Activated CD8-positive, alpha-beta memory T cell treated with anti-CD3 and anti-CD28 coated beads, Interleukin-2, amount 10 ng/mL, durations not matched to agents 7 days and 5 days (primary cell): ENCODE data around the gene RPL22L1. TPM values are rescaled to one million over a fixed set of nuclear protein-coding genes. Genes with fewer than 3 reads are reported as not detected.
A peak's percentile ranks its signal among the peaks of the same experiment; 100 is the strongest.

Experiments used
- ATAC-seq: fragments of 150-1000 bp; cut with Tn5 transposase; one replicate; pipeline ENCODE4 v1.10.0; 2021; ENCODE audit warnings: moderate library complexity
- CTCF ChIA-PET: fragments of 350-600 bp; sonication (Branson Sonifier 250); formaldehyde crosslinking; loops from one replicate; lab custom pipeline; 2021; ENCODE audit warnings: antibody characterized with exemption; lab: Charles Lee
- DNase-seq: peaks from one replicate; pipeline ENCODE4 v3.0.0-alpha.2; 2020
- H3K27ac Mint-ChIP-seq: one replicate; pipeline ENCODE4 v1.8.0; 2021; ENCODE audit warnings: mild to moderate bottlenecking, mixed read lengths
- H3K27me3 Mint-ChIP-seq: one replicate; pipeline ENCODE4 v1.8.0; 2021; ENCODE audit warnings: mixed read lengths
- H3K36me3 Mint-ChIP-seq: one replicate; pipeline ENCODE4 v1.8.0; 2021; ENCODE audit warnings: mild to moderate bottlenecking, mixed read lengths
- H3K4me1 Mint-ChIP-seq: one replicate; pipeline ENCODE4 v1.8.0; 2021; ENCODE audit warnings: mixed read lengths
- H3K4me3 Mint-ChIP-seq: one replicate; pipeline ENCODE4 v1.8.0; 2021; ENCODE audit warnings: mild to moderate bottlenecking, moderate library complexity, mixed read lengths
- H3K9me3 Mint-ChIP-seq: one replicate; pipeline ENCODE4 v1.8.0; 2022; ENCODE audit warnings: low read depth, mixed read lengths
- total RNA-seq, 2 experiments: library from RNA; stranded (reverse); gene quantifications; one replicate each; pipeline ENCODE4 v1.2.3, GENCODE V29; 2021

RPL22L1 gene
- 100 to 1,000 TPM; 116 to 149 TPM for total RNA-seq

- Mint-ChIP-seq H3K9me3 (no peaks in the 10 kb centered on the region), H3K4me1 (peaks cover 21% of the 10 kb centered on the region), H3K36me3 (peaks cover 33% of the 10 kb centered on the region), H3K27ac (peak within 1 kb of the TSS; percentile 91), H3K27me3 (peaks cover 2% of the 10 kb centered on the region), H3K4me3 (peak within 1 kb of the TSS; percentile 88)
- CTCF ChIA-PET = interaction anchor here (1.2 to 1.6 kb wide), 4 partner anchors 30 to 41 kb away, joined by 3 to 8 read pairs (median 4); partner anchors contain the start of gene EIF5A2
- ATAC-seq (peak; percentile 93), DNase-seq (peak; percentile 97)
These were observed at the start of gene RPL22L1 for GRCh38 chr3:170869645-170870593. Gene RPL22L1 (minus strand): TSS chr3:170870195. CDS start chr3:170870167, 28 bp downstream.

GRCh38 chr3:170918715-170919114 is 48.7 kb upstream of the RPL22L1 start:
- CTCF ChIA-PET = no interaction called here
- Mint-ChIP-seq H3K4me1 (no peaks in the 10 kb centered on the region), H3K27ac (no peak overlapping the region), H3K27me3 (peaks cover 18% of the 10 kb centered on the region), H3K9me3 (peaks cover 7% of the 10 kb centered on the region), H3K36me3 (peaks cover 10% of the 10 kb centered on the region), H3K4me3 (no peak overlapping the region)
- ATAC-seq (no peak), DNase-seq (no peak)

GRCh38 chr3:170914690-170915089 is 44.7 kb upstream of the RPL22L1 start:
- ATAC-seq (no peak), DNase-seq (no peak)
- no peaks in the 10 kb centered on the region for H3K4me1 Mint-ChIP-seq
- no peak overlapping the region for H3K27ac Mint-ChIP-seq
- H3K4me3 Mint-ChIP-seq = no peak overlapping the region
- CTCF ChIA-PET = no interaction called here
- H3K36me3 Mint-ChIP-seq = peaks cover 8% of the 10 kb centered on the region
- peaks cover 16% of the 10 kb centered on the region for H3K27me3 Mint-ChIP-seq
- peaks cover 7% of the 10 kb centered on the region for H3K9me3 Mint-ChIP-seq

- Mint-ChIP-seq H3K36me3 (peaks cover 8% of the 10 kb centered on the region), H3K4me3 (no peak overlapping the region), H3K27ac (no peak overlapping the region), H3K4me1 (no peaks in the 10 kb centered on the region), H3K9me3 (peaks cover 7% of the 10 kb centered on the region), H3K27me3 (peaks cover 16% of the 10 kb centered on the region)
- CTCF ChIA-PET = no interaction called here
- ATAC-seq (no peak), DNase-seq (no peak)
These were observed 44.2 kb upstream of the RPL22L1 start for GRCh38 chr3:170914212-170914611.

- Mint-ChIP-seq H3K27me3 (peaks cover 19% of the 10 kb centered on the region), H3K4me1 (peaks cover 20% of the 10 kb centered on the region), H3K4me3 (no peak overlapping the region), H3K36me3 (no peaks in the 10 kb centered on the region), H3K9me3 (no peaks in the 10 kb centered on the region), H3K27ac (no peak overlapping the region)
- DNase-seq (no peak), ATAC-seq (no peak)
- CTCF ChIA-PET = no interaction called here
These were observed 41.1 kb upstream of the RPL22L1 start for GRCh38 chr3:170911051-170911450.

- Mint-ChIP-seq H3K27me3 (peaks cover 19% of the 10 kb centered on the region), H3K9me3 (no peaks in the 10 kb centered on the region), H3K4me3 (no peak overlapping the region), H3K36me3 (peaks cover 4% of the 10 kb centered on the region), H3K27ac (no peak overlapping the region), H3K4me1 (peaks cover 24% of the 10 kb centered on the region)
- ATAC-seq (no peak), DNase-seq (no peak)
- CTCF ChIA-PET = no interaction called here
These were observed 40.5 kb upstream of the RPL22L1 start for GRCh38 chr3:170910542-170910941.

GRCh38 chr3:170909129-170909903 is 39.3 kb upstream of the RPL22L1 start:
- no peak for ATAC-seq

GRCh38 chr3:170908235-170909116 is 38.5 kb upstream of the RPL22L1 start, which contains the start of gene EIF5A2:
Gene EIF5A2 (minus strand): TSS chr3:170908637. CDS start chr3:170907806, 831 bp downstream.
- Mint-ChIP-seq H3K4me1 (peaks cover 26% of the 10 kb centered on the region), H3K4me3 (peak within 1 kb of the TSS; percentile 89), H3K27me3 (peaks cover 13% of the 10 kb centered on the region), H3K9me3 (no peaks in the 10 kb centered on the region), H3K36me3 (peaks cover 9% of the 10 kb centered on the region), H3K27ac (peak within 1 kb of the TSS; percentile 91)
- CTCF ChIA-PET = interaction anchor here (0.6 to 1.5 kb wide), 4 partner anchors 35 to 658 kb away, joined by 3 to 8 read pairs (median 4); partner anchors contain the start of gene RPL22L1
- peak; percentile 96 for DNase-seq
- ATAC-seq = peak; percentile 95

More at GRCh38 chr3:170909129-170909903, 39.3 kb upstream of the RPL22L1 start:
- H3K4me3 Mint-ChIP-seq = peak overlapping the region; percentile 27
- no peak overlapping the region for H3K27ac Mint-ChIP-seq
- no peaks in the 10 kb centered on the region for H3K9me3 Mint-ChIP-seq
- CTCF ChIA-PET = no interaction called here
- H3K27me3 Mint-ChIP-seq = peaks cover 15% of the 10 kb centered on the region
- H3K36me3 Mint-ChIP-seq = peaks cover 9% of the 10 kb centered on the region
- H3K4me1 Mint-ChIP-seq = peaks cover 26% of the 10 kb centered on the region
- DNase-seq = no peak

GRCh38 chr3:170907637-170908234 is 37.7 kb upstream of the RPL22L1 start:
- H3K36me3 Mint-ChIP-seq = peaks cover 11% of the 10 kb centered on the region
- H3K9me3 Mint-ChIP-seq = no peaks in the 10 kb centered on the region
- DNase-seq (no peak), ATAC-seq (no peak)
- H3K27ac Mint-ChIP-seq = peak overlapping the region; percentile 91
- H3K27me3 Mint-ChIP-seq = peaks cover 13% of the 10 kb centered on the region
- CTCF ChIA-PET = interaction anchor here (0.6 to 1.5 kb wide), 4 partner anchors 34 to 659 kb away, joined by 3 to 8 read pairs (median 4); partner anchors contain the start of gene RPL22L1
- peak overlapping the region; percentile 89 for H3K4me3 Mint-ChIP-seq
- H3K4me1 Mint-ChIP-seq = peaks cover 26% of the 10 kb centered on the region

- H3K4me3 Mint-ChIP-seq = no peak overlapping the region
- H3K36me3 Mint-ChIP-seq = peaks cover 17% of the 10 kb centered on the region
- peaks cover 6% of the 10 kb centered on the region for H3K27me3 Mint-ChIP-seq
- peaks cover 28% of the 10 kb centered on the region for H3K4me1 Mint-ChIP-seq
- CTCF ChIA-PET = no interaction called here
- ATAC-seq (no peak), DNase-seq (no peak)
- H3K9me3 Mint-ChIP-seq = no peaks in the 10 kb centered on the region
- no peak overlapping the region for H3K27ac Mint-ChIP-seq
These were observed 35.9 kb upstream of the RPL22L1 start for GRCh38 chr3:170905862-170906261.

GRCh38 chr3:170903123-170903522 is 33.1 kb upstream of the RPL22L1 start:
- H3K4me3 Mint-ChIP-seq = no peak overlapping the region
- DNase-seq = no peak
- ATAC-seq = no peak
- H3K4me1 Mint-ChIP-seq = peaks cover 23% of the 10 kb centered on the region
- H3K27ac Mint-ChIP-seq = no peak overlapping the region
- H3K36me3 Mint-ChIP-seq = peaks cover 25% of the 10 kb centered on the region
- H3K9me3 Mint-ChIP-seq = no peaks in the 10 kb centered on the region
- CTCF ChIA-PET = interaction anchor here (0.6 kb wide), 1 partner anchor 880 kb away, joined by 3 read pairs; no protein-coding TSS in a partner anchor
- H3K27me3 Mint-ChIP-seq = no peaks in the 10 kb centered on the region

GRCh38 chr3:170899455-170899854 is 29.5 kb upstream of the RPL22L1 start:
- no peak overlapping the region for H3K4me3 Mint-ChIP-seq
- H3K27me3 Mint-ChIP-seq = no peaks in the 10 kb centered on the region
- peaks cover 2% of the 10 kb centered on the region for H3K4me1 Mint-ChIP-seq
- no peak for ATAC-seq
- CTCF ChIA-PET = interaction anchor here (1.6 kb wide), 1 partner anchor 30 kb away, joined by 3 read pairs; the partner anchor contains the start of gene RPL22L1
- no peak for DNase-seq
- H3K27ac Mint-ChIP-seq = no peak overlapping the region
- H3K9me3 Mint-ChIP-seq = no peaks in the 10 kb centered on the region
- H3K36me3 Mint-ChIP-seq = peaks cover 28% of the 10 kb centered on the region
